ENCODE data around the gene UBC. TPM values are rescaled to one million over a fixed set of nuclear protein-coding genes. Genes with fewer than 3 reads are reported as not detected.

UBC gene
- total and polyA plus RNA-seq, 9 of the 15 experiments (the other 6 are each of a cell fraction or from before 2014, with no cell fraction given) = 533 to 1,153 (median 813) TPM

- TF ChIP-seq ZFP91 (CRISPR knock-in tag; IDR thresholded peaks at IDR 0.05) = no peak
- TF ChIP-seq NCOA1 (IDR thresholded peaks at IDR 0.05; ENCODE audit: low read depth) = no peak
- TF ChIP-seq RAD51 (IDR thresholded peaks at IDR 0.05; ENCODE audit: borderline replicate concordance, low read depth) = no peak
- TF ChIP-seq ZNF507 (tag; conservative IDR thresholded peaks at IDR 0.05) = no peak
- TF ChIP-seq ZNF175 (CRISPR knock-in tag; IDR thresholded peaks at IDR 0.05; ENCODE audit: low read depth) = no peak
- no peak for TF ChIP-seq BRF1 (IDR thresholded peaks at IDR 0.05; ENCODE audit: borderline replicate concordance, extremely low read depth, insufficient read length)
- TF ChIP-seq MIER1 (IDR thresholded peaks at IDR 0.05; ENCODE audit: low read depth) = no peak
- no peak for TF ChIP-seq ZBTB12 (CRISPR knock-in tag; IDR thresholded peaks at IDR 0.05)
- no peak for TF ChIP-seq ZBTB43 (CRISPR knock-in tag; IDR thresholded peaks at IDR 0.05)
- TF ChIP-seq ARID3B (CRISPR knock-in tag; IDR thresholded peaks at IDR 0.05; ENCODE audit: borderline replicate concordance) = no peak
- TF ChIP-seq ATF3 (IDR thresholded peaks at IDR 0.05) = no peak
- TF ChIP-seq ATF3 (CRISPR knock-in tag; conservative IDR thresholded peaks at IDR 0.05) = no peak
- TF ChIP-seq HDAC8 (tag; IDR thresholded peaks at IDR 0.05) = no peak
Measured at GRCh38 chr12:124898923-124899294, 15.5 kb downstream of the UBC start (continued).

Measured in K562 (cell line).